Effector memory CD4-positive, alpha-beta T cell (primary cell): ENCODE results near the gene ANO5.

Experiments used
- DNase-seq, 3 donors: peaks; one replicate each; pipeline ENCODE4 v3.0.0-alpha.2; 2020
- H3K27ac ChIP-seq: 2 replicates; pipeline ENCODE4 v1.7.0; 2013; ENCODE audit warnings: mild to moderate bottlenecking, low read length, moderate library complexity; ENCODE audit not compliant: insufficient read depth, poor library complexity, severe bottlenecking
- H3K27me3 ChIP-seq: replicated peaks from 2 replicates; pipeline ENCODE4 v1.7.0; 2013; ENCODE audit warnings: mild to moderate bottlenecking, low read length; ENCODE audit not compliant: insufficient read depth, control insufficient read depth, poor library complexity, severe bottlenecking
- H3K36me3 ChIP-seq: 2 replicates; pipeline ENCODE4 v1.7.0; 2013; ENCODE audit warnings: mild to moderate bottlenecking, low read length, moderate library complexity; ENCODE audit not compliant: control insufficient read depth, insufficient read depth
- H3K4me1 ChIP-seq: 2 replicates; pipeline ENCODE4 v1.7.0; 2013; ENCODE audit warnings: low read length, mild to moderate bottlenecking; ENCODE audit not compliant: control insufficient read depth, insufficient read depth, poor library complexity, severe bottlenecking
- H3K4me3 ChIP-seq: 2 replicates; pipeline ENCODE4 v1.7.0; 2013; ENCODE audit warnings: low read length, low read depth, mild to moderate bottlenecking; ENCODE audit not compliant: insufficient read depth, poor library complexity, severe bottlenecking
- H3K9me3 ChIP-seq: 2 replicates; pipeline ENCODE4 v1.7.0; 2013; ENCODE audit warnings: mild to moderate bottlenecking, low read length, moderate library complexity; ENCODE audit not compliant: control insufficient read depth
- total RNA-seq, 3 donors: gene quantifications; one replicate each; lab custom pipeline; 2026; lab: John Stamatoyannopoulos, UW

The ANO5 gene, protein sequence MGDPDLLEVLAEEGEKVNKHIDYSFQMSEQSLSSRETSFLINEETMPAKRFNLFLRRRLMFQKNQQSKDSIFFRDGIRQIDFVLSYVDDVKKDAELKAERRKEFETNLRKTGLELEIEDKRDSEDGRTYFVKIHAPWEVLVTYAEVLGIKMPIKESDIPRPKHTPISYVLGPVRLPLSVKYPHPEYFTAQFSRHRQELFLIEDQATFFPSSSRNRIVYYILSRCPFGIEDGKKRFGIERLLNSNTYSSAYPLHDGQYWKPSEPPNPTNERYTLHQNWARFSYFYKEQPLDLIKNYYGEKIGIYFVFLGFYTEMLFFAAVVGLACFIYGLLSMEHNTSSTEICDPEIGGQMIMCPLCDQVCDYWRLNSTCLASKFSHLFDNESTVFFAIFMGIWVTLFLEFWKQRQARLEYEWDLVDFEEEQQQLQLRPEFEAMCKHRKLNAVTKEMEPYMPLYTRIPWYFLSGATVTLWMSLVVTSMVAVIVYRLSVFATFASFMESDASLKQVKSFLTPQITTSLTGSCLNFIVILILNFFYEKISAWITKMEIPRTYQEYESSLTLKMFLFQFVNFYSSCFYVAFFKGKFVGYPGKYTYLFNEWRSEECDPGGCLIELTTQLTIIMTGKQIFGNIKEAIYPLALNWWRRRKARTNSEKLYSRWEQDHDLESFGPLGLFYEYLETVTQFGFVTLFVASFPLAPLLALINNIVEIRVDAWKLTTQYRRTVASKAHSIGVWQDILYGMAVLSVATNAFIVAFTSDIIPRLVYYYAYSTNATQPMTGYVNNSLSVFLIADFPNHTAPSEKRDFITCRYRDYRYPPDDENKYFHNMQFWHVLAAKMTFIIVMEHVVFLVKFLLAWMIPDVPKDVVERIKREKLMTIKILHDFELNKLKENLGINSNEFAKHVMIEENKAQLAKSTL
- 0 to 0.35 (median 0.19) reads per million in 3 donors for total RNA-seq

DNA sequence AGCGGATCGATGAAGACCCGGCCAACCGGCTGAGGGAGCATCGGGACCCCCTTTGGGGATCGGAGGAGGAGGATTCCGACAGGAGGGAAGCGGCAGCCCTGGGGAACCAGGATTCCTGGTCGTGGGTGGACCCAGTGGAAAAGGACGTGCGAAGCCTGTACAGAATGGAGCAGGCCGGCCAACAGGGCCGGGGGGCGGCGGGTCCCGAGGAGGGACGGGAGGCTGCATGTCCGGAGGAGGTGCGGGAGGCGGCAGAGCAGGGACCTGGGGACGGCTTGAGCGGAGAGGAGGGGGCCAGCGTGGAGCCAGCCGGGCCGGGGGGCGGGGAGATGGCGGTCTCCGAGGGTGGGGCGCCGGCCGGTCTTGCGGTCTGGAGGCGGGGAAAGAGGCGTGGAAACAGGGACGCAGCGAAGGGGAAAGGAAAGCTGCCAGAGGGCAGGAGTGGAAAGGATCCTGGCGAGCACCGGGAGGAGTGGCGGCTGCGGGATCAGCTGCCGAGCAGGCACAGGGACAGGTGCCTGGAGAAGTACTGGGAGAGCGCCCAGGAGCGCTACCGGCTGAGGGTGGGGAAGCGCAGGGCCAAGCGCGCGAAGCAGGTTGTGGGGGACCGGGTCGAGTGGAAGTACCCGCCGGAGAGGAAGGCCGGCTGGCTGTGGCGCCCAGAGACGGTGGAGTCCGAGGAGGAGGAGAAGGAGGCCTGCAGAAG is at the start of gene ANO5:
Gene ANO5, plus strand, starts transcription at position 444 of the 706 bp plus-strand sequence. CDS start 408 bp downstream, outside the sequence.
- no peak within 1 kb of the TSS for H3K4me3 ChIP-seq
- no peaks in the 10 kb centered on the region for H3K36me3 ChIP-seq
- DNase-seq: no peak
- H3K9me3 ChIP-seq: no peaks in the 10 kb centered on the region
- no peaks in the 10 kb centered on the region for H3K4me1 ChIP-seq
- H3K27me3 ChIP-seq: peaks cover 9% of the 10 kb centered on the region
- H3K27ac ChIP-seq: no peak within 1 kb of the TSS

DNA sequence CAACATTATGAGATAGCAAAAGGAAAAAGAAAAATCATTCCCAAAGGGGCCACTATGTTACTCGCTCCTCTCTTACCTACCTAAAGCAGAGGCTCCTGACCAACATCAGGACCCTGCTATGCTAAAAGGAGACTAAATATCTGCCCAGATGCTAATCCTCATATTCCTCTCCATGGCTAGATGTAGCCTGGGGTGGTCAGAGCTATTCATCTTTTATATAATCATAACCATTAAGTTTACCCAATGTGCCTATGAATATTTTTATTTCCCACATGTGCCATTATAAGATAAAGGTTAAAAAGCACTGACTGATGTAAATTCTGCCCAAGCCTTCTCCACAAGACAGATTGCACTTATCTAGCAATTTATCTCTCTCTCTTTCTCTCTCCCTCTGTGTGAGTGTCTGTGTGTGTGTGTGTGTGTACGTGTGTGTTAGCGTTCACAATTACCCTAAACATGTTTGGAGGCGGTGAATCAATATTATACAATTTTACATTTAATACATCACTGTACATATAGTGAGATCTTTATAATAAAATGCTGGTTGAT is 41.2 kb upstream of the ANO5 start:
- H3K4me1 ChIP-seq: no peaks in the 10 kb centered on the region
- no peaks in the 10 kb centered on the region for H3K9me3 ChIP-seq
- H3K27me3 ChIP-seq: no peaks in the 10 kb centered on the region

DNA sequence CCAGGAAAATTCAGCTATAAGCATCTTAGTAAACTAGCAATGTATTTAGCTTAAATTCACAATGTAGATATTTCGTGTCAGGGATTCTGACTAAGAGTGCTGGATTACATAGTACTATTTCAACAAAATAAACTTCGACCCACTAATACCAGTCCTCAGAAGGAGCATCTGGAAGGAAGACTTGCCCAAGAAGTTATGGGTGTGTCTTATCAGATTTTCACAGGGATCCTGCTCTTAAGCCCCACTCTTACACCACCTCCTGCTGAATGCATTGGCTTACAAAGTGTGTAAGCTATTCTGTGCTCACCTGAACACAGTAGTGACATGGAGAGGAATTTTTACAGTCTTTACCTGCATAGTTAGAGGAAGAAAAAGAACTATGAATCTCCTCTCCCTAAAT is 35.4 kb upstream of the ANO5 start:
- Histone ChIP-seq H3K27me3 (no peaks in the 10 kb centered on the region), H3K4me1 (no peaks in the 10 kb centered on the region), H3K27ac (no peak overlapping the region), H3K36me3 (no peaks in the 10 kb centered on the region), H3K4me3 (no peak overlapping the region), H3K9me3 (no peaks in the 10 kb centered on the region)
- no peak for DNase-seq

More for the DNA sequence above, 41.2 kb upstream of the ANO5 start:
- no peak overlapping the region for H3K27ac ChIP-seq
- DNase-seq: no peak
- no peaks in the 10 kb centered on the region for H3K36me3 ChIP-seq
- no peak overlapping the region for H3K4me3 ChIP-seq

DNA sequence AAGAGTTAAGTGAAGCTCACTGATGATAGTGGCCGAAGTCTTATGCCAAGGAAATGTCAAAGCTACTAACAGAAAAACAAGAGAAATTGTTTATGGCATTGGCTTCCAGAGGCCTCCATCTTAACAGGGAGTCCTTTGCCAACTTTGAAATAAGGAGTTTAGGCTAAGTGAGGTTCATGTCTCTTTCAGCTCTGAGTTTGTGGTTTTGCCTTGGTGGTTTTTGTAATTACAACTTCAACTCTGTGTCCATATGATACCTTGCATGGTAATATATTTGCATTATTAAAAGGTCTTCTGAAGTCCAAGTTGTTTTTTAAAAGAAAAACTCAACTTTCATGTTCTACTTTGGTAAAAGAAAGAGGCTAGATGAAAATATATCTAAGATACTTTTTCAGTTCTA is 31.4 kb upstream of the ANO5 start:
- H3K4me1 ChIP-seq: no peaks in the 10 kb centered on the region
- DNase-seq: no peak
- no peak overlapping the region for H3K27ac ChIP-seq
- H3K4me3 ChIP-seq: no peak overlapping the region
- no peaks in the 10 kb centered on the region for H3K27me3 ChIP-seq
- no peaks in the 10 kb centered on the region for H3K9me3 ChIP-seq
- no peaks in the 10 kb centered on the region for H3K36me3 ChIP-seq

DNA sequence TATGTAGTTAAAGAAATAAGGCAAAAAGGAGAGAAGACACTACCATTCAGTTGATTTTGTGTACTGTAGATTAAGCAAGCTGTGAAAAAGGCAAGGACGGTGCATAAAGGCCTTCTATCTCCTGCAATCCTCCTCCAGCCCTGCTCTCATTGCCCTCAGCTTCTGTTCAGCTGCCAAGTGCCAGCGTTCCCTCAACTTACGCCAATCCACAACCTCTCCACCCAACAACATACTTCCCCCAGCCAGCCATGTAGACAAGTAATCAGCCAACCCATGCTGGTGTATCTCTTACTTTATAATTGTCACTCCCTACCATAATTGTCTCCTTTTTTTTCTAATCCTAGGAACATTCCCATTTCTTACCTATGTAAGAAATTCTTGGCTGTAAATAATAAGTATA is 30.1 kb upstream of the ANO5 start:
- Histone ChIP-seq H3K27ac (no peak overlapping the region), H3K27me3 (no peaks in the 10 kb centered on the region), H3K36me3 (no peaks in the 10 kb centered on the region), H3K4me3 (no peak overlapping the region), H3K9me3 (no peaks in the 10 kb centered on the region), H3K4me1 (no peaks in the 10 kb centered on the region)
- DNase-seq: no peak

DNA sequence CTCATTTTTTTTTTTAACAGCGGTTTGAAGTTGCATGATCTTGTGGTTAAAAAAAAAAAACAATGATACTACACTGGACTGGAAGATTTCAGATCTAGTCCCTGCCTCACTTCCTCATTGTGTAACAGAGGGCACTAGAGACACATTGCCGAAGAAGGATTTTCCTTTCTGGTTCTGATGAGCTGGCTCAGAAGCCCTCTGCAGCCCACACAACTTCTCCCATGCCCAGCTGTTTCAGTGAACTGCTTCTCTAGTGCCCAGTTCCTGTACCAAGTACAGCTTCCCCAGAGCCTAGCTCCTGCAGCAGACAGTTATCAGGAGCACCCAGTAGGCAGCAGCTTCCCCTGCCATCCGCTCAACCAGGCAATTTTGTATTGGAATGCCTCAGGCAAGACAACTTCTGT is 29.5 kb upstream of the ANO5 start:
- DNase-seq: no peak
- H3K27me3 ChIP-seq: no peaks in the 10 kb centered on the region

DNA sequence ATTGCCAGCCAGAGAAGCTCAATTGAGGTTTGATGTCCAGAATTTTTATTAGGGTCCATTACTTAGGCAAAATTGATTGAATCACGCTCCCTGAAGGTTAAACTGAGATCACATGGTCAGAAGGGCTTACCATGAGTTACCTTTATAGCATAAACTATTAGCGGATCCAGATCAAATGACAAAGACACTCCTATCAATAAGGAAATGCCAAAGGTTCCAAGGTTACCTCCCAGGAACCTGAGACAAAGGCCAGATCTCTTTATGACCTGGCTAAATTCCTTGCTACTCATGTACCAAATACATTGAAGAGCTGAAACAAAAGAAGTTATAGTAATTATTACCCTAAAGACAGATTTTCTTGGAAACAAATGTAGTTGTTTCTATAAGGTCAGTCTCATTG is 27.8 kb upstream of the ANO5 start:
- H3K27me3 ChIP-seq: no peaks in the 10 kb centered on the region
- H3K9me3 ChIP-seq: no peaks in the 10 kb centered on the region
- no peaks in the 10 kb centered on the region for H3K36me3 ChIP-seq
- no peaks in the 10 kb centered on the region for H3K4me1 ChIP-seq
- no peak overlapping the region for H3K4me3 ChIP-seq
- DNase-seq: no peak
- no peak overlapping the region for H3K27ac ChIP-seq

More for the DNA sequence above, 29.5 kb upstream of the ANO5 start:
- no peak overlapping the region for H3K4me3 ChIP-seq
- H3K36me3 ChIP-seq: no peaks in the 10 kb centered on the region
- no peak overlapping the region for H3K27ac ChIP-seq
- no peaks in the 10 kb centered on the region for H3K9me3 ChIP-seq
- no peaks in the 10 kb centered on the region for H3K4me1 ChIP-seq

DNA sequence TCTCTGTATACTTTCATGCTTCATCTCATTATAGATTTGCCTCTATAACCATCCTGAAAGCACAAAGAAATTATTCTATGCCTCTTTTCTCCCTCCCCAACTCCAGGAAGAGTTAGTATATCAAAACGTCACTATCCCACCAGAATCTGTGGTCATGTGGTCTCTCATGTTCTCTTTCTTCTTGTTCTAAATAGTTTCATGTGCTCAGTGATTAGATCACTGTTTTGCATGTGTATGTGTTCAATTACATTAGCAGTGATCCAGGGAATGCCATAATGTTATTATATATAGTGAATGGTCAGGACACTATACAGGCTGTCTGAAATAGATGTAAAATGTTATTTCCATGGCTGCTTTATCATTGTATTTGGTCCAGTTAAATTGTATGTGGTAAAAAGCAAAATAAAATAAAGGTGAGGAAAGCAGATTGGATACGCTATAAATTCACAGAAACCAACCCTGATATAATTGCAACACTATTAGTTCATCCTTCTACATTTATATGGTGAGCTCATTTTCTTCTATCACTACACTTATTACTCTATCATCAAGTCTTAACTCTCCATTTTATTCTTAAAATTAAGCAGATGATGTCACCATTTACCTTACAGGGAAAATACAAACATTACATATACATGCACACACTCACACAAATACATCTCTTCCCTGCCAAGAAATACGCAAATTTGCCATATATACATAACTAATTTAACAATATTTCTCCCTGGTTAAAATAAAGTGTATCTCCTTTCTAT is 26.9 kb upstream of the ANO5 start:
- no peak for DNase-seq
- Histone ChIP-seq H3K27ac (no peak overlapping the region), H3K4me1 (no peaks in the 10 kb centered on the region), H3K4me3 (no peak overlapping the region), H3K9me3 (no peaks in the 10 kb centered on the region), H3K36me3 (no peaks in the 10 kb centered on the region), H3K27me3 (no peaks in the 10 kb centered on the region)

DNA sequence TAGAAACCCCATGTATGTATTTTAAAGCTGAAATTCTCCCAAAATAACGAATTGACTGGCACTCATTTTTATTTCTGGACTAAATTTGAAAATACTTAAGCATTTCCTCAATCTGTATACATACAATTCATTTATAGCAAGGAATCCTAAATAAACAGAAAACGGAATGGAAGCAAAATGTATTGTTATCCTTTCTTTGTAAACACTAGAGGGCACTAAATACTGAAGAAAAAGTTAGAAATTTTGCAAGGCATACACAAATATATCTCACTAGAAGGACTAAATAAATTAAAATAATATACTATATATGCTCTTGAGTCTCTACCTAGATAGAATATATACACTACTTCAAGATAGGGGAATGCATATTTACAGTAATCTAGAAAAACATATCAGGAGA is 23.1 kb upstream of the ANO5 start:
- no peaks in the 10 kb centered on the region for H3K36me3 ChIP-seq
- no peaks in the 10 kb centered on the region for H3K9me3 ChIP-seq
- DNase-seq: no peak
- H3K27ac ChIP-seq: no peak overlapping the region
- H3K4me3 ChIP-seq: no peak overlapping the region
- H3K27me3 ChIP-seq: no peaks in the 10 kb centered on the region
- H3K4me1 ChIP-seq: no peaks in the 10 kb centered on the region
